MM.1S (cell line): Measurements from ENCODE around the gene ZNF593.

Experiments
- DNase-seq: peaks from one replicate; pipeline ENCODE4 v3.0.0-alpha.2; 2015
- H2AFZ ChIP-seq: fragments of 300-600 bp; sonication (generic); 2 replicates; pipeline ENCODE4 v1.6.0; 2016; ENCODE audit warnings: antibody characterized with exemption, low read length
- H3F3A ChIP-seq: fragments of 300-600 bp; sonication (generic); 2 replicates; pipeline ENCODE4 v1.6.1; 2016; ENCODE audit warnings: mild to moderate bottlenecking, antibody characterized with exemption, low read length, moderate library complexity, mixed read lengths; ENCODE audit not compliant: insufficient read depth
- H3K27ac ChIP-seq: fragments of 300-600 bp; sonication (generic); 2 replicates; pipeline ENCODE4 v1.5.1; 2016; ENCODE audit warnings: mild to moderate bottlenecking, low read length
- H3K27me3 ChIP-seq: fragments of 300-600 bp; sonication (generic); replicated peaks from 2 replicates; pipeline ENCODE4 v1.6.0; 2016; ENCODE audit warnings: low read length; ENCODE audit not compliant: insufficient read depth
- H3K36me3 ChIP-seq: fragments of 300-600 bp; sonication (generic); replicated peaks from 2 replicates; pipeline ENCODE4 v1.6.1; 2016; ENCODE audit warnings: mild to moderate bottlenecking, low read length, mixed read lengths; ENCODE audit not compliant: insufficient read depth
- H3K4me1 ChIP-seq: fragments of 300-600 bp; sonication (generic); 2 replicates; pipeline ENCODE4 v1.6.1; 2016; ENCODE audit warnings: low read length, mixed read lengths
- H3K4me2 ChIP-seq: fragments of 300-600 bp; sonication (generic); 2 replicates; pipeline ENCODE4 v1.6.0; 2016; ENCODE audit warnings: low read depth, low read length
- H3K4me3 ChIP-seq: fragments of 300-600 bp; sonication (generic); 2 replicates; pipeline ENCODE4 v1.5.1; 2016; ENCODE audit warnings: low read length, mixed read lengths
- H3K79me2 ChIP-seq: fragments of 300-600 bp; sonication (generic); 2 replicates; pipeline ENCODE4 v1.6.1; 2016; ENCODE audit warnings: mixed run types, low read length, mixed read lengths
- H3K9ac ChIP-seq: fragments of 300-600 bp; sonication (generic); 2 replicates; pipeline ENCODE4 v1.6.1; 2016; ENCODE audit warnings: low read length, mixed read lengths
- H3K9me2 ChIP-seq: fragments of 300-600 bp; sonication (generic); replicated peaks from 2 replicates; pipeline ENCODE4 v1.6.1; 2016; ENCODE audit warnings: mild to moderate bottlenecking, low read length, mixed read lengths; ENCODE audit not compliant: insufficient read depth
- H3K9me3 ChIP-seq: fragments of 300-600 bp; sonication (generic); replicated peaks from 2 replicates; pipeline ENCODE4 v1.6.1; 2016; ENCODE audit warnings: mild to moderate bottlenecking, low read length, mixed read lengths; ENCODE audit not compliant: insufficient read depth
- H4K20me1 ChIP-seq: fragments of 300-600 bp; sonication (generic); 2 replicates; pipeline ENCODE4 v1.6.1; 2016; ENCODE audit warnings: mild to moderate bottlenecking, low read length, moderate library complexity, mixed read lengths; ENCODE audit not compliant: insufficient read depth
- CTCF ChIP-seq: fragments of 300-600 bp; sonication (generic); IDR thresholded peaks from 2 replicates; pipeline ENCODE4 v1.5.1; 2016; ENCODE audit warnings: antibody characterized with exemption, low read length, mixed read lengths
- EZH2 ChIP-seq: fragments of 300-600 bp; sonication (generic); optimal IDR thresholded peaks from 2 replicates; pipeline ENCODE3; 2017; ENCODE audit warnings: low read depth, mild to moderate bottlenecking, antibody characterized with exemption, low read length, mixed read lengths
- EZH2phosphoT487 ChIP-seq: fragments of 300-600 bp; sonication (generic); IDR thresholded peaks from 2 replicates; pipeline ENCODE4 v1.6.1; 2018; ENCODE audit warnings: antibody characterized with exemption, low read length

ZNF593 gene

DNA sequence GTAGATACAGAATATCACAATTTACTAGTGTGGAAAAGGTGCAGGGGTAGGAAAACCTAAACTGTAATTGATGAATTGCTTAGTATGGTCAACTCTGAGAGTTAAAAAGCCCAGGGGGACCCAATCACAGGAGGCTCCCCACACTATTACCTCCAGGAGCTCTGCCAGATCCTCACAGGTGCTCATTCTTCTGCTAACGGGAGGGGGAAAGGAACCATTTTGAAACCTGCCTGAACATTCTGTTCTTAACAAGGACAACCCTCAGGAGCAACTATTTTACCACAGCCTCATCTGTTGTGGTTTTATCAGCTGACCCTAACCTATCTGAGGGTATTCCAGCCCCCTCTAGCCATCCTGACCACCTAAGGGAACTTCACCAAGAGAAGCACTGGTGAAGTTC lies 39.0 kb upstream of the ZNF593 start:
- Histone ChIP-seq H3K9me3 (no peaks in the 10 kb centered on the region), H3K4me2 (no peak overlapping the region), H3K4me3 (no peak overlapping the region), H2AFZ (no peak overlapping the region), H3K9me2 (no peaks in the 10 kb centered on the region), H3K27ac (no peak overlapping the region), H3F3A (peaks cover 17% of the 10 kb centered on the region), H4K20me1 (no peaks in the 10 kb centered on the region; the same call in 1 of the 2 replicates), H3K79me2 (no peaks in the 10 kb centered on the region), H3K36me3 (no peaks in the 10 kb centered on the region), H3K27me3 (no peaks in the 10 kb centered on the region), H3K9ac (no peak overlapping the region), H3K4me1 (peaks cover 11% of the 10 kb centered on the region)
- TF ChIP-seq EZH2 (no peak), EZH2phosphoT487 (no peak), CTCF (no peak)
- DNase-seq, result no peak

DNA sequence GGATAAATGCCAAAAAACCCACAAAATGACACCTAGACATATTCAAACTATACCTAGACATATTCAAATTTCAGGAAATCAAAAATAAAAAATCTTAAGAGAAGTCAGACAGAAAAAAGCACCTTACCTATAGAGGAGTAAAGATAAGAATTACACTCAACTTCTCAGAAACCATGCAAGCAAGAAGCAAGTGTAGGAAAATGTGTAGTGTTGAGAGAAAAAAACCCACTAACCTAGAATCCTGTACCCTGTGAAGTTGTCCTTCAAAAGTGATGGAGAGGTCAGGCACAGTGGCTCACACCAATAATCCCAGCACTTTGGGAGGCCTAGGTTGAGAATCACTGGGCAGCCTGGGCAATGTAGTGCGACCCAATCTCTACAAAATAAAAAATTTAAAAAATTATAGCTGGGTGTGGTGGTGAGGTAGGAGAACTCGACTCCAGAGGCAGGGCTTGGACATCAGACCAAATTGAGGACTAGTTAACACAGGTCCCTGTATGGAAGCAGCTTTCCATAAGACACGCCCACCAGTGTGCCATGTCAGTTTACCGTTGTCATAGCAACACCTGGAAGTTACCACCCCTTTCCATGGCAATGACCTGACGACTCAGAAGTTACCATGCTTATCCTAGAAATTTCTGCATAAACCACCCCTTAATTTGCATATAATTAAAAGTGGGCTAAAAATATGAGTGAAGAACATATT lies 37.4 kb upstream of the ZNF593 start:
- DNase-seq, result no peak
- Histone ChIP-seq H3K9me3 (no peaks in the 10 kb centered on the region), H4K20me1 (no peaks in the 10 kb centered on the region; the same call in 1 of the 2 replicates), H3K27me3 (no peaks in the 10 kb centered on the region), H3K27ac (no peak overlapping the region), H3K4me3 (no peak overlapping the region), H3K79me2 (no peaks in the 10 kb centered on the region), H3K4me2 (no peak overlapping the region), H3F3A (0 out of 2 replicates have a peak, but pooled peaks cover 2% of the 10 kb centered on the region), H2AFZ (no peak overlapping the region), H3K9me2 (no peaks in the 10 kb centered on the region), H3K4me1 (peaks cover 3% of the 10 kb centered on the region; the same call in 1 of the 2 replicates), H3K36me3 (no peaks in the 10 kb centered on the region), H3K9ac (no peak overlapping the region)
- TF ChIP-seq CTCF (no peak), EZH2phosphoT487 (no peak), EZH2 (no peak)

DNA sequence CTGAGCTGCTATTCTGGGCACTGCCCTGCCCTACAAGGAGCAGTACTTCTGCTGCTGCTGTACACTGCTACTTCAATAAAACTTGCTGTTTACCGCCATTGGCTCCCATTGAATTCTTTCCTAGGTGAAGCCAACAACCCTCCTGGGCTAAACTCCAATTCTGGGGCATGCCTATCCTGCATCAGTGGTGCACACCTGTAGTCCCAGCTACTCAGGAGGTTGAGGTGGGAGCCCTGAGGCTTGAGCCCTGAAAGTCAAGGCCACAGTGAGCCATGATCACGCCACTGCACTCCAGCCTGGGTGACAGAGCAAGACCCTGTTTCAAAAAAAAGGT lies 36.9 kb upstream of the ZNF593 start:
- no peak for DNase-seq
- Histone ChIP-seq H3K79me2 (no peaks in the 10 kb centered on the region), H3K4me2 (no peak overlapping the region), H3K9me2 (no peaks in the 10 kb centered on the region), H3K4me1 (no peaks in the 10 kb centered on the region), H3K9ac (no peak overlapping the region), H3F3A (no peaks in the 10 kb centered on the region), H3K27me3 (no peaks in the 10 kb centered on the region), H3K9me3 (no peaks in the 10 kb centered on the region), H3K27ac (no peak overlapping the region), H2AFZ (no peak overlapping the region), H3K4me3 (no peak overlapping the region), H3K36me3 (no peaks in the 10 kb centered on the region), H4K20me1 (no peaks in the 10 kb centered on the region; the same call in 1 of the 2 replicates)
- TF ChIP-seq EZH2phosphoT487, result no peak

DNA sequence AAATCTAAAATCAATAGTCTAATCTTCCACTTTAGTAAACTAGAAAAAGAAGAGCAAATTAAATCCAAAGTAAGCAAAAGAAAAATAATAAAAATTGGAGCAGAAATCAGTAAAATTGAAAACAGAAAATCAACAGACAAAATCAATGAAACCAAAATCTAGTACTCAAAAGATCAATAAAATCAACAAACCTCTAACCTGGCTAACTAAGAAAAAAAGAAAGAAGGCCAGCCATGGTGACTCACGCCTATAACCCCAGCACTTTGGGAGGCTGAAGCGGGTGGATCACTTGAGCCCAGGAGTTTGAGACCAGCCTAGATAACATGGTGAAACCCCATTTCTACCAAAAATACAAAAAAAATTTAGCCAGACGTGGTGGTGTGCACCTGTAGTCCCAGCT lies 35.2 kb upstream of the ZNF593 start:
- Histone ChIP-seq H3K9ac (no peak overlapping the region), H3K4me1 (no peaks in the 10 kb centered on the region), H3K9me2 (no peaks in the 10 kb centered on the region), H3K79me2 (no peaks in the 10 kb centered on the region), H3K27ac (no peak overlapping the region), H3K4me3 (no peak overlapping the region), H3F3A (no peaks in the 10 kb centered on the region), H3K27me3 (no peaks in the 10 kb centered on the region), H4K20me1 (no peaks in the 10 kb centered on the region; the same call in 1 of the 2 replicates), H3K9me3 (no peaks in the 10 kb centered on the region), H3K4me2 (no peak overlapping the region), H2AFZ (no peak overlapping the region), H3K36me3 (no peaks in the 10 kb centered on the region)
- TF ChIP-seq EZH2 (no peak), EZH2phosphoT487 (no peak), CTCF (no peak)
- no peak for DNase-seq
